ENCODE measurements around the gene ZNF711.
"Not testable (repeated sequence)": the region's sequence is repeated elsewhere in the genome, so short reads cannot be mapped to it uniquely, and the experiment has no call there.

Gene ZNF711

GRCh38 chrX:85285286-85285685, 41.5 kb downstream of the ZNF711 start:
- H3K9ac ChIP-seq (ENCODE audit: low read depth in 1 of 2, low read length in 2 of 2); H3K27me3 ChIP-seq (ENCODE audit: control insufficient read depth in 2 of 2, insufficient read depth in 2 of 2, low read length in 2 of 2); H3K4me3 ChIP-seq (ENCODE audit: low read length in 2 of 2); H3K4me1 ChIP-seq (ENCODE audit: control insufficient read depth in 2 of 2, insufficient read depth in 2 of 2, low read length in 2 of 2); H3K9me3 ChIP-seq (ENCODE audit: control insufficient read depth in 2 of 2, low read length in 2 of 2); H3K27ac ChIP-seq (ENCODE audit: low read depth in 2 of 2, low read length in 2 of 2): not testable (repeated sequence)
- peaks cover 3 to 13% of the 10 kb centered on the region in 2 donors for H3K36me3 ChIP-seq (ENCODE audit: control insufficient read depth in 2 of 2, insufficient read depth in 2 of 2, low read length in 2 of 2)

- Histone ChIP-seq H3K27me3 (ENCODE audit: control insufficient read depth in 2 of 2, insufficient read depth in 2 of 2, low read length in 2 of 2) (no peaks in the 10 kb centered on the region), H3K4me3 (ENCODE audit: low read length in 2 of 2) (no peak overlapping the region), H3K9ac (ENCODE audit: low read depth in 1 of 2, low read length in 2 of 2) (no peak overlapping the region), H3K36me3 (ENCODE audit: control insufficient read depth in 2 of 2, insufficient read depth in 2 of 2, low read length in 2 of 2) (peaks cover 11 to 19% of the 10 kb centered on the region in 2 donors), H3K9me3 (ENCODE audit: control insufficient read depth in 2 of 2, low read length in 2 of 2) (peaks cover 0 to 2% of the 10 kb centered on the region in 2 donors), H3K27ac (ENCODE audit: low read depth in 2 of 2, low read length in 2 of 2) (no peak overlapping the region), H3K4me1 (ENCODE audit: control insufficient read depth in 2 of 2, insufficient read depth in 2 of 2, low read length in 2 of 2) (no peaks in the 10 kb centered on the region)
Measured at GRCh38 chrX:85288992-85289723, 45.4 kb downstream of the ZNF711 start.

GRCh38 chrX:85303544-85303943, 59.8 kb downstream of the ZNF711 start:
- Histone ChIP-seq H3K9me3 (ENCODE audit: control insufficient read depth in 2 of 2, low read length in 2 of 2) (no peaks in the 10 kb centered on the region), H3K4me1 (ENCODE audit: control insufficient read depth in 2 of 2, insufficient read depth in 2 of 2, low read length in 2 of 2) (no peaks in the 10 kb centered on the region), H3K9ac (ENCODE audit: low read depth in 1 of 2, low read length in 2 of 2) (no peak overlapping the region), H3K27me3 (ENCODE audit: control insufficient read depth in 2 of 2, insufficient read depth in 2 of 2, low read length in 2 of 2) (no peaks in the 10 kb centered on the region), H3K4me3 (ENCODE audit: low read length in 2 of 2) (no peak overlapping the region), H3K36me3 (ENCODE audit: control insufficient read depth in 2 of 2, insufficient read depth in 2 of 2, low read length in 2 of 2) (peaks cover 33 to 49% of the 10 kb centered on the region in 2 donors), H3K27ac (ENCODE audit: low read depth in 2 of 2, low read length in 2 of 2) (no peak overlapping the region)

GRCh38 chrX:85309717-85310116, 65.9 kb downstream of the ZNF711 start:
- Histone ChIP-seq H3K4me3 (ENCODE audit: low read length in 2 of 2) (no peak overlapping the region), H3K9ac (ENCODE audit: low read depth in 1 of 2, low read length in 2 of 2) (no peak overlapping the region), H3K36me3 (ENCODE audit: control insufficient read depth in 2 of 2, insufficient read depth in 2 of 2, low read length in 2 of 2) (peaks cover 22% of the 10 kb centered on the region in 2 donors), H3K27ac (ENCODE audit: low read depth in 2 of 2, low read length in 2 of 2) (no peak overlapping the region), H3K9me3 (ENCODE audit: control insufficient read depth in 2 of 2, low read length in 2 of 2) (no peaks in the 10 kb centered on the region), H3K4me1 (ENCODE audit: control insufficient read depth in 2 of 2, insufficient read depth in 2 of 2, low read length in 2 of 2) (no peaks in the 10 kb centered on the region), H3K27me3 (ENCODE audit: control insufficient read depth in 2 of 2, insufficient read depth in 2 of 2, low read length in 2 of 2) (no peaks in the 10 kb centered on the region)

- not testable (repeated sequence) for H3K4me1 ChIP-seq (ENCODE audit: control insufficient read depth in 2 of 2, insufficient read depth in 2 of 2, low read length in 2 of 2)
Measured at GRCh38 chrX:85311348-85311747, 67.6 kb downstream of the ZNF711 start.

More at GRCh38 chrX:85311348-85311747, 67.6 kb downstream of the ZNF711 start:
- H3K27ac ChIP-seq (ENCODE audit: low read depth in 2 of 2, low read length in 2 of 2); H3K27me3 ChIP-seq (ENCODE audit: control insufficient read depth in 2 of 2, insufficient read depth in 2 of 2, low read length in 2 of 2); H3K9me3 ChIP-seq (ENCODE audit: control insufficient read depth in 2 of 2, low read length in 2 of 2); H3K4me3 ChIP-seq (ENCODE audit: low read length in 2 of 2); H3K9ac ChIP-seq (ENCODE audit: low read depth in 1 of 2, low read length in 2 of 2): not testable (repeated sequence)
- peaks cover 18 to 19% of the 10 kb centered on the region in 2 donors for H3K36me3 ChIP-seq (ENCODE audit: control insufficient read depth in 2 of 2, insufficient read depth in 2 of 2, low read length in 2 of 2)
